ENCODE measurements around the gene STING1.
"Not testable (repeated sequence)": the region's sequence is repeated elsewhere in the genome, so short reads cannot be mapped to it uniquely, and the experiment has no call there.

The STING1 gene

DNA sequence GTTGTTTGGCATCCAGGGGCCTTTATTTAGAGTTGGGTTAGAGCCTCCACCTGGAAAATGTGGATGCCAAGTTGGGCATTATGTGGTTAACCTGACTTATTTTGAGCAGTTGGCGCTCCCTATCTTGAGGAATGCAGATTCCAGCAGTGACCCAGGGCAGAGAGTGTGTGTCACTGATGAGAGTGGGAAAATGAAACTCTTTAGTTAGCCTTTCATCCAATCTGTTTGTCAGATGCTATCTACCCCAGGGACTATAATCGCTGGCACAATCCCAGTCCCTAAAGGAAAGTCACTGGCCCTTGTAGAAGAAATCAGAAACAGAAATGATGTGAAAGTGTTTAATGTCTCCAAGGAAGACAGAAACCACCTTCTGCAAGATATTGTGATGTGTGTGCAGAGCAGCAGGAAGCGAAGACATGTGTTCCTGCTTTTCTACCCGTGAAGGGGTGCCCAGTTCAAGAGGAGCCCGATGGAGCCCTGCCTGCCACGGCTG, 10.2 kb upstream of the STING1 start:
- no peak for DNase-seq (ENCODE audit: low read depth)
- H3K4me3 ChIP-seq (ENCODE audit: low read depth, low read length), result no peak overlapping the region
- TF ChIP-seq, protein P1, sequence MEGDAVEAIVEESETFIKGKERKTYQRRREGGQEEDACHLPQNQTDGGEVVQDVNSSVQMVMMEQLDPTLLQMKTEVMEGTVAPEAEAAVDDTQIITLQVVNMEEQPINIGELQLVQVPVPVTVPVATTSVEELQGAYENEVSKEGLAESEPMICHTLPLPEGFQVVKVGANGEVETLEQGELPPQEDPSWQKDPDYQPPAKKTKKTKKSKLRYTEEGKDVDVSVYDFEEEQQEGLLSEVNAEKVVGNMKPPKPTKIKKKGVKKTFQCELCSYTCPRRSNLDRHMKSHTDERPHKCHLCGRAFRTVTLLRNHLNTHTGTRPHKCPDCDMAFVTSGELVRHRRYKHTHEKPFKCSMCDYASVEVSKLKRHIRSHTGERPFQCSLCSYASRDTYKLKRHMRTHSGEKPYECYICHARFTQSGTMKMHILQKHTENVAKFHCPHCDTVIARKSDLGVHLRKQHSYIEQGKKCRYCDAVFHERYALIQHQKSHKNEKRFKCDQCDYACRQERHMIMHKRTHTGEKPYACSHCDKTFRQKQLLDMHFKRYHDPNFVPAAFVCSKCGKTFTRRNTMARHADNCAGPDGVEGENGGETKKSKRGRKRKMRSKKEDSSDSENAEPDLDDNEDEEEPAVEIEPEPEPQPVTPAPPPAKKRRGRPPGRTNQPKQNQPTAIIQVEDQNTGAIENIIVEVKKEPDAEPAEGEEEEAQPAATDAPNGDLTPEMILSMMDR (IDR thresholded peaks at IDR 0.05; ENCODE audit: control insufficient read depth, extremely low read depth, insufficient read depth), result no peak

DNA sequence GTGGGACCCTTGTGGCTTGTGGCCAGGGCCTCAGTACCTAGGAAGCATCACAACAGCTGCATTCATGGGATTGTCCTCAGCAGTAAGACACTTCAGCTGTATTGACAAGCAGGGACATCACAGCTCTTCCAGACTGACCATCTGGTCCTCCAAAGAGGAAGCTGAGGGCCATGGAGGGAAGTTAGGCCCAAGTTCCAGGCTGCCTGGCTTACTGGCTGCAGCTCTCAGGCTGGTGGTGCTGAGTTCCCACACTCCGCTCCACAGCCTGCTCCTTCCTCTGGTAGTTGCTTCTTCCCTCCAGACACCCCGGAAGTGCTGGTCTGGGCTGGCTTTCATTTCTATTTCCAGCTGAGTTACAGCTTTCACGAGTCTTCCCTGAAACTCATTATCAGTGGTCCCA, 5.7 kb upstream of the STING1 start:
- no peak for DNase-seq (ENCODE audit: low read depth)
- H3K4me3 ChIP-seq (ENCODE audit: low read depth, low read length), result no peak overlapping the region
- TF ChIP-seq, protein P1 (IDR thresholded peaks at IDR 0.05; ENCODE audit: control insufficient read depth, extremely low read depth, insufficient read depth), result no peak

DNA sequence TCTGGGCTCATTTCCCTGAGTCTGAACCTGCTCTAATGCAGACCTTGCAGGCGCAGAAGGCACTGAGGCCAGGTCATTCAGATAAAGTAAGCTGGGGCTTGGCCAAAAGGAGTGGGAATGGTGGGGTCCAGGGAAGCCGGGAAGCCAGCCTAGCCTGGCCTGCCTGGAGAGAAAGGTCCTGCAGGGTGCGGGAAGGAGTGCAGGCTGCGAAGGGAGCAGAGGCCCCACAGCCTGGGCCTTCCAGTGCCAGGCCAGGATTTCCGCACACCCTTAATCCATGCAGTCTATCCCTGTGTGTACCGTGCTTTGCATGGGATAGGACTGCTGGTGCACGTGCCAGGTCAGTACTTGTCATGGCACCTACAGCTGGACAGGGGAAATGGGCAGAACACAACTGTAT, 3.6 kb upstream of the STING1 start:
- TF ChIP-seq, protein P1 (IDR thresholded peaks at IDR 0.05; ENCODE audit: control insufficient read depth, extremely low read depth, insufficient read depth), result no peak
- no peak overlapping the region for H3K4me3 ChIP-seq (ENCODE audit: low read depth, low read length)
- DNase-seq (ENCODE audit: low read depth), result no peak

DNA sequence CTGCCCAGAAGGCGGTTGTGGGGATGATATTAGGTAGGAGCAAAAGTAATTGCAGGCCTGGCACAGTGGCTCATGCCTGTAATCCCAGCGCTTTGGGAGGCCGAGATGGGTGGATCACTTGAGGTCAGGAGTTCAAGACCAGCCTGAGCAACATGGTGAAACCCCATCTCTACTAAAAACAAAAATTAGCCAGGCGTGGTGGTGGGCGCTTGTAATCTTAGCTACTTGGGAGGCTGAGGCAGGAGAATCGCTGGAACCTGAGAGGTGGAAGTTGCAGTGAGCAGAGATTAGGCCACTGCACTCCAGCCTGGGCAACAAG, 291 bp upstream of the STING1 start:
- not testable (repeated sequence) for DNase-seq (ENCODE audit: low read depth); H3K4me3 ChIP-seq (ENCODE audit: low read depth, low read length)

DNA sequence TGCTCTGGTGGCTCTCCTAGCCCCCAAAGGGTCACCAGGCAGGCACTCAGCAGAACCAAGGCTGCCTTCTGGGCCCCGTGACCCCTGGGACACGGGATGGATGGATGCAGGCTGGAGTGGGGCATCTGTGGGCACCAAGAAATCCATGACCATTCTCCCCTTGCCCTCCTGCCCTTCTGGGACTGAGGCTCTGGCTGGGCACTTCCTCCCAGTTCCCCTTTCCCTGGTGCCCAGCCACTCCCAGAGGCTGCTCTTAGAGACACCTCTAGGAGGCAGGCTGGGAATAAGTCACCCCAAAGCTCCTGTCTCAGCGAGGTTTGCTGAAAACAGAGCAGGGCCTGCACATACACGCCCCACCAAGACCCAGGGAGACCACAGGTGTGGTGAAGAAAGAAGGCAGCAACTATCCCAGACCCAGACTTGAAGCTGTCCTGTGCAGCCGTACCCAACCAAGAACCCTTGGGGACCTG, 943 bp downstream of the STING1 start:
- no peak for DNase-seq (ENCODE audit: low read depth)
- TF ChIP-seq, protein P1 (IDR thresholded peaks at IDR 0.05; ENCODE audit: control insufficient read depth, extremely low read depth, insufficient read depth), result no peak
- H3K4me3 ChIP-seq (ENCODE audit: low read depth, low read length), result no peak overlapping the region

DNA sequence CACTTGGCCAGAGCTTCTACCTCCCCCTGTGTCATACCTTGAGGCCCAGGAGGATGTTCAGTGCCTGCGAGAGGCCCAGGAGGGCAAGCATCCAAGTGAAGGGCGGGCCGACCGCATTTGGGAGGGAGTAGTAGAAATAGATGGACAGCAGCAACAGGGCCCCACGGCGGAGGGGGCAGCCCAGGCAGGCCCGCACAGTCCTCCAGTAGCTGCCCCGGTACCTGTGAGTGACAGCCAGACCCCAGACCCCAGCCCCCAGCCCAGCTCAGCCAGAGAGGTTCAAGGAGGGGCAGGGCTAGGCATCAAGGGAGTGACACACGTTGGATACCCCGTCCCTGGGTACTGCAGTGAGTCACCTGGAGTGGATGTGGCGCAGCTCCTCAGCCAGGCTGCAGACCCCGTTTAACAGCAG, 1.4 kb downstream of the STING1 start:
- TF ChIP-seq, protein P1 (IDR thresholded peaks at IDR 0.05; ENCODE audit: control insufficient read depth, extremely low read depth, insufficient read depth), result no peak
- DNase-seq (ENCODE audit: low read depth), result no peak
- no peak overlapping the region for H3K4me3 ChIP-seq (ENCODE audit: low read depth, low read length)

DNA sequence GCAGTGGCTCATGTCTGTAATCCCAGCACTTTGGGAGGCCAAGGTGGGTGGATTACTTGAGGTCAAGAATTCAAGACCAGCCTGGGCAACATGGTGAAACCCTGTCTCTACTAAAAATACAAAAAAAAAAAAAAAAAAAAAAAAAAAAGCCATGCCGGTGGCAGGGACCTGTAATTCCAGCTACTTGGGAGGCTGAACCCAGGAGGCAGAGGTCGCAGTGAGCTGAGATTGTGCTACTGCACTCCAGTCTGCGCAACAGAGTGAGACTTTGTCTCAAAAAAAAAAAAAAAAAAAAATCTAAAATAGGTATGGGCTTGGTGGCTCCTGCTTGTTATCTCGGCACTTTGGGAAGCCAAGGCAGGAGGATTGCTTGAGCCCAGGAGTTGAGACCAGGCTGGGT, 2.8 kb downstream of the STING1 start:
- H3K4me3 ChIP-seq (ENCODE audit: low read depth, low read length); DNase-seq (ENCODE audit: low read depth): not testable (repeated sequence)

DNA sequence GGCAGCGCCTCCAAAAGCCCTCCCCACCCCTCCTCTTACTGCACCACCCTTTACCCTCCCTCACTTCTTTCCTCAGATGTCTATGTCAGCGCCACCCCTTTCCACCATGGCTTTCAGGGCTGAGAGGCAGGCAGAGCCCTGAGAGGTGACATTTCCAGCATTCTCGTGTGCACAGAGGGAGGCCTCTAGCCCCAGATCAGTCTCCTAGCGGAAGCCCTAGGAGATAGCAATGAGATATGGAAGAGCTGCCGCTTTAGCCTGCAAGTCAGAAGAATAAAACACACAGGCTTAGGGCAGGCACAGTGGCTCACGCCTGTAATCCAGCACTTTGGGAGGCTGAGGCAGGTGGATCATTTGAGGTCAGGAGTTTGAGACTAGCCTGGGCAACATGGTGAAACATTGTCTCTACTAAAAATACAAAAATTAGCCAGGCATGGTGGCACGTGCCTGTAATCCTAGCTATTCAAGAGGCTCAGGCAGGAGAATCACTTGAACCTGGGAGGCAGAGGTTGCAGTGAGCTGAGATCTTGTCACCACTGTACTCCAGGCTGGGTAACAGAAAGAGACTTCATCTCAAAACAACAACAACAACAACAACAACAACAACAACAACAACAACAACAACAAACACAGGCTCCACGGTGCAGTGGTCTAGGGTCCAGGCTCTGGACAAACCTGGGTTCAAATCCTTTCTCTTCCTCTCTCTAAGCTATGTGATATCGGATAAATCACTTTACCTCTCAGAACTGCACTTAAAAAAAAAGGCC, 3.7 kb downstream of the STING1 start:
- DNase-seq (ENCODE audit: low read depth); H3K4me3 ChIP-seq (ENCODE audit: low read depth, low read length): not testable (repeated sequence)

All from LNCaP clone FGC (cell line).